Erythroblast (primary cell): ENCODE data around the gene PPFIBP1.
"Not testable (repeated sequence)": the region's sequence is repeated elsewhere in the genome, so short reads cannot be mapped to it uniquely, and the experiment has no call there.

Experiments used
- DNase-seq, 2 experiments: peaks; one replicate each; lab custom pipeline; 2025; lab: John Stamatoyannopoulos, UW
- GATA1 ChIP-seq: IDR thresholded peaks from 2 replicates; pipeline ENCODE4 v1.6.1; 2011; ENCODE audit warnings: low read depth, mild to moderate bottlenecking, control low read depth, low read length, moderate library complexity
- POLR2A ChIP-seq: IDR thresholded peaks from 2 replicates; pipeline ENCODE4 v1.6.1; 2011; ENCODE audit warnings: mild to moderate bottlenecking, low read length

Gene PPFIBP1

DNA sequence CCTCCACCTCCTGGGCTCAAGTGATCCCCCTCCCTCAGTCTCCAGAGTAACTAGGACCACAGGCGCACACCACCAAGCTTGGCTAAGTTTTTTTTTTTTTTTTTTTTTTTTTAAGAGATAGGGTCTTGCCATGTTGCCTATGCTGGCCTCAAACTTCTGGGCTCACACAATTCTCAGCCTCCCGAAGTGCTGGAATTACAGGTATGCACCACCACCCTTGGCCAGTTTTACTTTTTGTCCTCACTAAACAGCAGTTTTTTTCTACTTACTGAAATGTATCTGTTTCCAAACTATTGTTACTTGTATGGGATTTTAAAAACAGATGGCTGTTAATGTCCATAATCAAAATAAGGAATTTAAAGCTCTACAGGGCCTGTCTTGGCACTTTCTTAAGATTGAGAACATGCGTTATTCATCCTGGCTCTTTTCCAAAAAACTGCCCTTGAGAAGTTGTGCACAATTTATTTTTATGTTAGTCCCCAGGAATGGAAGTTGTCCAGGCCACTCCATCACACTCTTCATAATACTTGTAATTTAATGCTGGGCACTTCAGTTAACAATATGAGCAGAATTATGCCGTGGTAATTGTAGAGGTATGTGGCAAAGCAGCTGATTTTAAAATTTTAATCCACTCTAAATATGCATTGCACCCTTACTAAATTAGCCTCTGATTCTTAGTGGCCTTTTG is 120.3 kb downstream of the PPFIBP1 start:
- no peak for DNase-seq
- no peak for TF ChIP-seq POLR2A
- TF ChIP-seq GATA1 = no peak

DNA sequence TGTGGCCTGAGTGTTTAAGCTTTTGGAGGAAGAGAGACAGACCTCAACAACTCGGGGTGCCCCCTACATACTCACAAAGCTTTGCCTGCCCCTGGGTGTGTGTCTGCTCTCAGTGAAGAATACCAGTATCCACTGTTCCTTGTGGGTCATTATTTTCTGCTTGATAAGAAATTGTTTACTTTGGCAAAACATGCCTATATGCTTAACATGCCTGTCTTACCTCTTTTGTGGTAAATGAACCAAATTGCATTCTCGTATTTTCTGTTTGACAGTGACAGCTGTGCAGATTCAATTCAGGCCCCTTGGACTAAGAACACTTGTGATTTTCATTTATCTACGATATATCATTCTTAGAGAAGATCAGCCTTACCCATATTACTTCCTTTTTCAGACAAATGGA is 121.7 kb downstream of the PPFIBP1 start:
- TF ChIP-seq POLR2A (no peak), GATA1 (no peak)
- DNase-seq = no peak

DNA sequence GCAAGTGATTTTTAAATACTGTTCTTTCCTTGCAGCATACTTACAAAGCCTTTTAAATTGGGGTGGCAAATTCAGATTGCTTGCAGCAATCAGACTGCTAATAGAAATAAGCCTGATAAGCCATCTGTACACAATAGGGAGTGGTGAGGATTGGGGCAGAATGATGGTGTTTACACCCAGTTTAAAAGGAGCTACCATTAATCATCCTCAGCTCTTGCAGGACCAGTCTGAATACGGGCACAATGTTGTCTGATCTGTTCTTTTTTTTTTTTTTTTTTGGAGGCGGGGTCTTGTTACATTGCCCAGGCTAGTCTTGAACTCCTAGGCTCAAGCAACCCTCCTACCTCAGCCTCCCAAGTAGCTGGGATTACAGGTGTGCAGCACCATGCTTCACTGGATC is 122.1 kb downstream of the PPFIBP1 start:
- TF ChIP-seq GATA1 = no peak
- TF ChIP-seq POLR2A = no peak
- DNase-seq = no peak

- DNase-seq = no peak
- no peak for TF ChIP-seq POLR2A
- TF ChIP-seq GATA1 = no peak
Measured at GRCh38 chr12:27650011-27650410, 126.0 kb downstream of the PPFIBP1 start.

- no peak for TF ChIP-seq GATA1
- no peak for TF ChIP-seq POLR2A
- DNase-seq = no peak
Measured at GRCh38 chr12:27651201-27651600, 127.2 kb downstream of the PPFIBP1 start.

DNA sequence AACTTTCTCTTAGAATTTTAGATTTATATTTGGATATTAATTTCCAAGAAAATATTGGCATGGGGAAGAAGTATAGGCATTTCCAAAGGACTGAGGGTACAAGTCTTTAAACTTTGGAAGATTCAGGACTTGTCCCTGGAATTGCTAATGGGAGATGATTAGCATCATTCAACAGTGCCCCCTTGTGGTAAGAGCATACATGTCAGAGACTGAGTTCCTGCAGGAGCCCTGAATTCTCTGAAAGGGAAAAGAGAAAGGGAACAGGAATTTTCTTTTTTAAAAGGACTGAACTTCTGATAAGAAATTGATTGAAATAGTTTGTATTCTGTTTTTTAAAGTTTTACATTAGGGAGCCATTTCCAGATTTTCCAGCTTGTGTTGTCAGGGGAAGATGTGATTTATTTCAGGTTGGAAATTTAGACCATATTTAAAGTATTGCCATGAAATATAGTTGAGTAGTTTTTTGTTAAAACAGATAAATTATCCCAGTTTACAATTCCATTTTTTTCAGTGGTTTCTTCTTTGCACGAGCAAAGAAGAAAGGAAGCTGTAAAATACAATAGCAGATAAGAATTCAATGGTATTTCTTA is 128.3 kb downstream of the PPFIBP1 start:
- TF ChIP-seq GATA1 (no peak), POLR2A (no peak)
- peak; percentile 42 to 77 for DNase-seq

- no peak for DNase-seq
- TF ChIP-seq GATA1 (no peak), POLR2A (no peak)
Measured at GRCh38 chr12:27653661-27654060, 129.7 kb downstream of the PPFIBP1 start.

GRCh38 chr12:27655476-27655875 is 131.5 kb downstream of the PPFIBP1 start:
- DNase-seq = not testable (repeated sequence)

DNA sequence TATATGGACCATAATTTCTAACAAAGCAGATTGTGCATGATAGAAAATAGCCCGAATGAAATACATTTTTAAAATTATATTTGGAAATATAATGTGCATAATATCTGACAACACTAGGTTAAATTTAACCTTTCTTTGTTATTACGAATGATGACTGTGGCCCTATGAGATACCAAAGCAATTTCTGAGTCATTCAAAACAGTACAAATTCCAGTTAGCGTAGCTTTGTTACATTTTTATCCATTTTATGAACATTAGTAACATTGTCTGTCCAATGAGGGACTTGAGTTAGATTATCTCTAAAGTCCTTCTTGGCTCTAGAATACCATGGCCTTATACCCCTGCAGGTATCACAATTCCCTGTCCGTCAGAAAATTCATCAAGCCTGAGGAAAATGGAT is 133.3 kb downstream of the PPFIBP1 start:
- DNase-seq = no peak
- TF ChIP-seq GATA1 (no peak), POLR2A (no peak)

- TF ChIP-seq POLR2A = no peak
- TF ChIP-seq GATA1 = no peak
- DNase-seq = no peak
Measured at GRCh38 chr12:27665704-27666103, 141.7 kb downstream of the PPFIBP1 start.

- no peak for TF ChIP-seq GATA1
- no peak for TF ChIP-seq POLR2A
- DNase-seq = no peak
Measured at GRCh38 chr12:27666510-27666909, 142.5 kb downstream of the PPFIBP1 start.

DNA sequence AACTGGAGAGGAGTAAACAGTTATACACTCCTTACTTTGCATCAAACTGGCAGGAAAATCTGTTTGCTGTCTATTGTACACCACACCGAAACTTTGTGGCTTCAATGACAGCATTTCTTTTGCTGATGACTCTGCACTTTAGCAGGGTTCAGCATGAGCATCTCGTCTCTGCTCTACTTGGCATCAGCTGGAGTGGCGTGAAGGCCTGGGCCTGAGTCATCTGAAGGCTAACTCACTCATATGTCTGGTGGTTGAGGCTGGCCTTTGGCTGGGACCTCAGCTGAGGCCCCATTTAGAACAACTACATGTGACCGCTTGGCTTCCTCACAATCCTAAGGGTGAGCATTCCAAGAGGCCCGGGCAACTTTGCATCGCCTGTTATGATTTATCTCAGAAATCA is 143.5 kb downstream of the PPFIBP1 start:
- no peak for DNase-seq
- TF ChIP-seq POLR2A (no peak), GATA1 (no peak)

DNA sequence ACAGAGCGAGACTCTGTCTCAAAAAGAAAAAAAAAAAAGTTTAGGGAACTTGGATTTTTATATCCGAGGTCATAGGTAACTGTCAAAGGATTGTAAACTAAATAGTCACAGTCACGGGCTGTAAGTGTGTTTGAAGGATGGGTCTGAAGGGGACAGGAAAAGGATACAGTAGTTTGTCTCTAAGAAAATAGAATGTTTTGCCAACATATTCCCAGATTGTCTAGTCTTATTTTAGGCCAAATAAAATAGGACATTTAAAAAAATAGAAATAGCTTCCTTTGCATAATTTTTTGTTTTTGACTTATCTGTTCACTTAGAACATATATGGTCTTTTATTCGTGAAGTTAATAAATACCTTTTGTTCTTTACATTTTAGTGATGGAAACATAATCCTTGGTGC is 148.0 kb downstream of the PPFIBP1 start:
- no peak for TF ChIP-seq POLR2A
- TF ChIP-seq GATA1 = no peak

DNA sequence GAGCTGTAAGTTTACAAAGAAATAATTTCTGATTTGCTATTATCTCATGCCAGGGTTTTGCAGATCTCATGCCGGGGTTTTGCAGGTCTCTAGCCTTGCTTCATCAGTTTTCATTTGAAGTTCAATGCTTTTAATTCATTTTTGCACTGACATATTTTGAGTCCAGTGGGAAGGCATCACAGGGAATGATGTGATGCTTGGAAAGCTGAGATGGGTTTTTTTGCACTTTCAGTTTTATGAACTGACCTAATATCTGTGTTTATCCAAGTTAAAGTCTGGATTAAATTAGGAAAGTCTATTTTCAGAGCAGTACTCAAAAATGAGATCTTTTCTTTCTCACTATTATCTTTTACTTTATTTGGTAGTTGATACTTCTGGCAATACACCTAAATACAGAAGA is 148.6 kb downstream of the PPFIBP1 start:
- no peak for DNase-seq
- TF ChIP-seq GATA1 = no peak
- TF ChIP-seq POLR2A = no peak

More for the DNA sequence above, 148.0 kb downstream of the PPFIBP1 start:
- DNase-seq = no peak

- TF ChIP-seq GATA1 (no peak), POLR2A (no peak)
- no peak for DNase-seq
Measured at GRCh38 chr12:27673101-27673718, 149.2 kb downstream of the PPFIBP1 start.
